DOHH2 (cell line): ENCODE measurements around the gene CRYBG2.

Experiments
- H3F3A ChIP-seq: fragments of 200-600 bp; sonication (generic), shearing (Covaris generic); 2 replicates; pipeline ENCODE4 v1.6.0; 2016; ENCODE audit warnings: antibody characterized with exemption, mild to moderate bottlenecking; ENCODE audit not compliant: control insufficient read depth, insufficient read depth
- H3K27ac ChIP-seq: fragments of 200-600 bp; sonication (generic); 2 replicates; pipeline ENCODE4 v1.5.1; 2014; ENCODE audit warnings: low read depth, mild to moderate bottlenecking, low read length, moderate library complexity
- H3K27me3 ChIP-seq: fragments of 200-600 bp; sonication (generic); 2 replicates; pipeline ENCODE4 v1.6.1; 2014; ENCODE audit warnings: mild to moderate bottlenecking, low read length, mixed read lengths; ENCODE audit not compliant: control insufficient read depth
- H3K36me3 ChIP-seq: fragments of 200-600 bp; sonication (generic); 2 replicates; pipeline ENCODE4 v1.6.1; 2014; ENCODE audit warnings: mild to moderate bottlenecking, low read length, moderate library complexity, mixed read lengths; ENCODE audit not compliant: control insufficient read depth
- H3K4me1 ChIP-seq: fragments of 200-600 bp; sonication (generic); 2 replicates; pipeline ENCODE4 v1.6.1; 2014; ENCODE audit warnings: mild to moderate bottlenecking, low read length, mixed read lengths; ENCODE audit not compliant: control insufficient read depth
- H3K4me2 ChIP-seq: fragments of 200-600 bp; sonication (generic); 2 replicates; pipeline ENCODE4 v1.6.0; 2014; ENCODE audit warnings: mild to moderate bottlenecking, low read length, moderate library complexity
- H3K4me3 ChIP-seq: fragments of 200-600 bp; sonication (generic); 2 replicates; pipeline ENCODE4 v1.5.1; 2014; ENCODE audit warnings: mild to moderate bottlenecking, low read length, mixed read lengths
- H3K79me2 ChIP-seq: fragments of 200-600 bp; sonication (generic); 2 replicates; pipeline ENCODE4 v1.6.1; 2014; ENCODE audit warnings: mild to moderate bottlenecking, low read length, mixed read lengths; ENCODE audit not compliant: control insufficient read depth
- H3K9me2 ChIP-seq: fragments of 200-600 bp; sonication (generic); replicated peaks from 2 replicates; pipeline ENCODE4 v1.6.1; 2014; ENCODE audit warnings: mild to moderate bottlenecking, low read length, mixed read lengths; ENCODE audit not compliant: control insufficient read depth
- H3K9me3 ChIP-seq: fragments of 200-600 bp; sonication (generic); 2 replicates; pipeline ENCODE4 v1.6.1; 2014; ENCODE audit warnings: antibody characterized with exemption, low read length, mixed read lengths; ENCODE audit not compliant: control insufficient read depth, insufficient read depth
- H4K20me1 ChIP-seq: fragments of 200-600 bp; sonication (generic); 2 replicates; pipeline ENCODE4 v1.6.0; 2014; ENCODE audit warnings: low read depth, mild to moderate bottlenecking, antibody characterized with exemption, low read length, moderate library complexity; ENCODE audit not compliant: control insufficient read depth, insufficient read depth
- CTCF ChIP-seq: fragments of 200-600 bp; sonication (generic); IDR thresholded peaks from one replicate; pipeline ENCODE4 v1.5.1; 2014; ENCODE audit warnings: antibody characterized with exemption, mild to moderate bottlenecking, low read depth, low read length; ENCODE audit not compliant: poor library complexity, severe bottlenecking
- EZH2phosphoT487 ChIP-seq: fragments of 200-600 bp; sonication (generic); IDR thresholded peaks from 2 replicates; pipeline ENCODE4 v1.6.1; 2017; ENCODE audit warnings: borderline replicate concordance, mild to moderate bottlenecking, antibody characterized with exemption, low read length, moderate library complexity, mixed read lengths

Gene CRYBG2

DNA sequence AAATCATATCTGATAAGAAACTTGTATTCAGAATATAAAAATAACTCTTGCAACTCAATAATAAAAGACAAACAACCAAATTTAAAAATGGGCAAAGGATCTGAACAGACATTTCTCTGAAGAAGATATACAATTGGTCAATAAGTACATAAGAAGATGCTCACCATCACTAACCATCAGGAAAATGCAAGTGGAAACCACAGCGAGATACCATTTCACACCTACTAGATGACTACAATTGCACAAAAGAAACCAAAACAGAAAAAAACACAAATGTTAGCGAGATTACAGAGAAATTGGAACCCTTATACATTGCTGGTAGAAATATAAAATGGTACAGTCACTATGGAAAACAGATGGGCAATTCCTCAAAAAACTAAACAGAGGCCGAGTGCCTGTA, 30.1 kb upstream of the CRYBG2 start:
- H3K4me2 ChIP-seq = no peak overlapping the region
- no peak for TF ChIP-seq EZH2phosphoT487
- TF ChIP-seq CTCF = no peak

GRCh38 chr1:26378879-26379251, 24.9 kb upstream of the CRYBG2 start:
- no peaks in the 10 kb centered on the region for H3K9me3 ChIP-seq
- no peak overlapping the region for H3K27ac ChIP-seq
- peaks cover 9% of the 10 kb centered on the region for H3K4me1 ChIP-seq
- no peak overlapping the region for H3K4me3 ChIP-seq
- H3K27me3 ChIP-seq = peaks cover 21% of the 10 kb centered on the region
- H3K36me3 ChIP-seq = no peaks in the 10 kb centered on the region
- no peaks in the 10 kb centered on the region for H3K9me2 ChIP-seq
- H4K20me1 ChIP-seq = no peaks in the 10 kb centered on the region
- no peaks in the 10 kb centered on the region for H3K79me2 ChIP-seq
- TF ChIP-seq EZH2phosphoT487 (no peak), CTCF (no peak)
- no peak overlapping the region for H3K4me2 ChIP-seq
- H3F3A ChIP-seq = no peaks in the 10 kb centered on the region

More for the DNA sequence above, 30.1 kb upstream of the CRYBG2 start:
- Histone ChIP-seq H3K9me2 (no peaks in the 10 kb centered on the region), H3K36me3 (no peaks in the 10 kb centered on the region), H3K9me3 (no peaks in the 10 kb centered on the region), H3K79me2 (no peaks in the 10 kb centered on the region), H4K20me1 (no peaks in the 10 kb centered on the region), H3K4me3 (no peak overlapping the region), H3K27ac (no peak overlapping the region), H3K4me1 (no peaks in the 10 kb centered on the region), H3K27me3 (peaks cover 2% of the 10 kb centered on the region; the same call in 1 of the 2 replicates), H3F3A (no peaks in the 10 kb centered on the region)

DNA sequence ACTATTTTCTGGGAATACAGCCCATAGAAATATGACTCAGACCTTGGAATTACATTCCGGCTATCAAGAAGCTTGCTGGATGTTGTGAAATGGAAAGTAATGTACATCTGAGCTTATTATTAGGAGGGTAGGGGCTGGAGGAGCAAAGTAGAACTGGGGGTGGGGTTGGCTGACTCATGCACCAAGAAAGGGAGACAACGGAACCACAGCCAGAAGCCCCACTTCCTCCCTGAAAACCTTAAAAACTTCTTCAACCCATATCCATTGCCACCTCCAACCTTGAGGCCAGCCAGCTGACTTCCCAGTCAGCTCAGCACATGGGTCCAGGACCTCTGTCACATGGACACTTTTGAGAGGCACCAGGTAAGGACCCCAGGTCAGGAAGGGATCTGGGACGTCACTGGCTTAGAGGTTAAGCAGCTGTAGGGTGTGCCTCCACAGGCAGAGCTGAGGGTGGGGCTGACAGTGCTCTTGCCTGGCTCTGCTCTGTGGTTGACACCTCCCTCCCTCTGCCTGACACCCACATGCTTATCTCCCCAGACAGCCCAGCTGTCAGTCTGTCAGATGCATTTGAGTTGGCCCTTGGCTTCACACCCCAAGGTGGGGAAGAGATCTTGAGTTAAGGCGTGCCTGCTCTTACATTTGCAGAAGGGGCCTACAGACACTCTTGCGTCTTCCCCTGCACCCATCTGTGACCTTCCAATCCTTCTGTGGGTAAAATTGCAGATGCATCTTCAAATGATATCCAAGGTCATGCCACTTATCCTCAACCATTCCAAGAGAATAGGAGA, 24.4 kb upstream of the CRYBG2 start:
- Histone ChIP-seq H3K4me1 (peaks cover 9% of the 10 kb centered on the region), H3K27ac (no peak overlapping the region), H3K27me3 (peaks cover 24% of the 10 kb centered on the region), H3K9me2 (no peaks in the 10 kb centered on the region), H3K4me2 (no peak overlapping the region), H3K4me3 (no peak overlapping the region), H3K79me2 (no peaks in the 10 kb centered on the region), H3F3A (no peaks in the 10 kb centered on the region), H3K36me3 (no peaks in the 10 kb centered on the region), H4K20me1 (no peaks in the 10 kb centered on the region), H3K9me3 (no peaks in the 10 kb centered on the region)
- TF ChIP-seq CTCF (no peak), EZH2phosphoT487 (no peak)
